ENCODE results near the gene GFPT2.

The GFPT2 gene

DNA sequence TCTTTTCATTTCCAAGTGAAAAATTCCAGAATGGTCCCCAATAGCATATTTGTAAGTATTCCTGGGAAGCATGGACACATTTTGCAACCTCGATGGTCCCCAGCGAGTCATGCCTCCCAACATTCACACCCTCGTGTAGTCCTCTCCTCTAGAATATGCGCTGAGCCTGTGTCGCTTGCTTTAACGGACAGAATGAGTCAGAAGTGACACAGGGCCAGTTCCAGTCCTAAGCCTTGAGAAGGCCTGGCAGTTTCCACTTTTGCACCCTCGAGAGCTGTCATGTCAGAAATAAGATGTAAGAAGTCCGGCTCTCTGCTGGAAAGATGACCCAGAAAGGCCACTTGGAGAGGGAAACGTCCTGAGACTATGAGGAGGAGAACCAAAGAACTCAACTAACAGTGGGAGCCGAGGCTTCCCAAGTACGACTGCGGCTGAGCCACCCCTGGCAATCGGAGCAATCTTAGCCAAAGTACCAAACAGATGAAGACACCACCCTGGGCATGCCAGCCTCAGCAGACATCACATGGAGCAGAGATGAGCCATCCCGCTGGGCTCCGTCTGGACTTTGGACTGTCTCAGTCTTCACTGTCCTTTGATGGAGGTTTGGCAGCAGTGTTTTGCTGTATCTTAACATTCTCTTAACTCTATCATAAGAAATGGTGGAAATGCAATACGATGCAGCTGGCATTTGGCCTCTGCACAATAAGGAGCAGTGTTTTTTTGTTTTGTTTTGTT, 42.6 kb upstream of the GFPT2 start:
- no peak for TF ChIP-seq CTCF (IDR thresholded peaks at IDR 0.05; ENCODE audit: insufficient read depth, low read depth, low read length, missing control alignments)
- H3K4me3 ChIP-seq (ENCODE audit: low read depth, low read length) = no peak overlapping the region
- DNase-seq (ENCODE audit: low read depth) = no peak

GRCh38 chr5:180394031-180394636, 41.0 kb upstream of the GFPT2 start:
- H3K4me3 ChIP-seq (ENCODE audit: low read depth, low read length) = no peak overlapping the region
- no peak for TF ChIP-seq CTCF (IDR thresholded peaks at IDR 0.05; ENCODE audit: insufficient read depth, low read depth, low read length, missing control alignments)
- DNase-seq (ENCODE audit: low read depth) = no peak

DNA sequence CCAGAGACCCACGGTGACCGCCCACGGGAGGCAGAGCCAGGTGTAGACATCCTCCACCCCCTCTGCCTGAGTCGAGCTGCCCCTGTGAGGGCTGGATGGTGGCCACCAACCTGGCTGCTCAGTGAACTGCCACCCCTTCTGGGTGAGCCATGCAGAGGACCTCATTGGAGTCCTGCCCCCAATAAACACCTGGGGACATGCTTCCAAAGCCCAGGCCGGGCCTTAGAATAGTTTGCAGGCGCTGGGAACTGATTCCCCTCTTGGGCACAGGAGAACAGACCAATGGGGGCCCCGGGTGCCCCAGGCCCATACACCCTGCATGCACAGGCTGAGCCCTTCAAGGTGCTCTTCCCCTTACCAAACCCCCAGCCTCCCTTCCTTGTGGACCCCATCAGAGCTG, 38.1 kb upstream of the GFPT2 start:
- H3K4me3 ChIP-seq (ENCODE audit: low read depth, low read length) = no peak overlapping the region
- no peak for TF ChIP-seq CTCF (IDR thresholded peaks at IDR 0.05; ENCODE audit: insufficient read depth, low read depth, low read length, missing control alignments)
- DNase-seq (ENCODE audit: low read depth) = no peak

DNA sequence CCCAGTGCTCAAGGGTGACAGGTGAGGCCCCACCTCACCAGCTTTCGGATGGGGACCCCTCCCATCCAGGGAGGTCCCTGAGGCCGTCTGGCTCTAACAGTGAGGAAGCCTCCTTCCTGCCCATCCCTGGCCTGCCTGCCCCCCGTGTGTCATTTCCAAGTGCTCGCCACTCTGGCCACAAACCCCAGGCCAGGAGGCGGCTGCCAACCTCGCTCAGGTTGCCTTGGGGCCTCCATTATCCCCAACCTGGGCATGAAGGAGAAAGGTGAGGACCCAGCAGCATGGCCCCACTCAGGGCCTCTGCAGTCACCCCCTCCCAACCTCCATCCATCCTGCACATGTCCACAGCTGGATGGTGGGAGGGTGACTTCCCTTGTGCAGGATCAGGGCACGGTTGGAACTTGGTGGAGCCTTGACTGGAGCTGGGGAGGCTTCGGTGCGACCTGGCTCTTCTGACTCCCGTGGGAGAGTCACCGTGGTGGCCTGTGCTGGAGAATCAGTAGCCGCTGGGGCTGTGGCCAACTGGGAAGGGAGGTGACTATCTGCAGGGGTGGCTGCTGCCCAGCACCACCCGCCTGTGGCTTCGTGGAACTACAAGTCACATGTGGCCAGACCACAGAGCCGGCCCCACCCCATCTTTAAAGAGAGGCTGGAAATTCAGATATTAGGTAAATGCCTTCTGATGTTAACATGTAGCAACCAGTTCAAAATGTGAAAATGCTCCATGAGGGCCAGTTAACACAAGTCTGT, 37.5 kb upstream of the GFPT2 start:
- no peak for TF ChIP-seq CTCF (IDR thresholded peaks at IDR 0.05; ENCODE audit: insufficient read depth, low read depth, low read length, missing control alignments)
- DNase-seq (ENCODE audit: low read depth) = no peak
- H3K4me3 ChIP-seq (ENCODE audit: low read depth, low read length) = no peak overlapping the region

GRCh38 chr5:180389252-180390101, 36.3 kb upstream of the GFPT2 start:
- H3K4me3 ChIP-seq (ENCODE audit: low read depth, low read length) = no peak overlapping the region
- DNase-seq (ENCODE audit: low read depth) = no peak
- no peak for TF ChIP-seq CTCF (IDR thresholded peaks at IDR 0.05; ENCODE audit: insufficient read depth, low read depth, low read length, missing control alignments)

DNA sequence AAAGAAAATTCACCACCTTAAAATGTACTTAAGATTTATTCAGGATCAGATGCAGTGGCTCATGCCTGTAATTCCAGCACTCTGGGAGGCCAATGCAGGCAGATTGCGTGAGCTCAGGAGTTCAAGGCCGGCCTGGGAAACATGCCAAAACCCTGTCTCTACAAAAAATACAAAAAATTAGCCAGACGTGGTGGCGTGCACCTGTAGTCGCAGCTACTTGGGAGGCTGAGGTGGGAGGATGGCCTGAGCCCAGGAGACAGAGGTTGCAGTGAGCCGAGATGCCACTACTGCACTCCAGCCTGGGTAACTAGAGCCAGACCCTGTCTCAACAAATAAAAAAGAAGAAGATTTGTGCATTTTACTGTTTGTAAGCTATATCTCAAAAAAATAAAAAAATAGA, 34.7 kb upstream of the GFPT2 start:
- DNase-seq (ENCODE audit: low read depth) = no peak
- no peak for TF ChIP-seq CTCF (IDR thresholded peaks at IDR 0.05; ENCODE audit: insufficient read depth, low read depth, low read length, missing control alignments)
- no peak overlapping the region for H3K4me3 ChIP-seq (ENCODE audit: low read depth, low read length)

Measured in GM12865 (cell line).